A549 (cell line): ENCODE data around the gene HBZ.

Experiments
- CTCF ChIP-seq: fragments of >200 bp; sonication (Bioruptor Twin); formaldehyde crosslinking; IDR thresholded peaks from 3 replicates; pipeline ENCODE4 v1.5.1; 2016
- EP300 ChIP-seq, 2 experiments: fragments of >200 bp; sonication (Bioruptor Twin); formaldehyde crosslinking; IDR thresholded peaks; 2 replicates in 1 of 2; 3 replicates in 1 of 2; pipeline ENCODE4 v1.6.1; 2016 to 2017
- HOXB5 ChIP-seq: fragments of 250-450 bp; sonication (Bioruptor Pico); IDR thresholded peaks from 2 replicates; pipeline ENCODE4 v1.5.0; 2020; ENCODE audit warnings: mild to moderate bottlenecking, moderate library complexity
- RCOR1 ChIP-seq: fragments of 150-350 bp; IDR thresholded peaks from 2 replicates; pipeline ENCODE4 v1.6.1; 2014; ENCODE audit warnings: antibody characterized with exemption, low read length, low read depth
- TF ChIP-seq, protein P1 (sequence below): fragments of 150-350 bp; IDR thresholded peaks from 2 replicates; pipeline ENCODE4 v1.6.1; 2014; ENCODE audit warnings: low read depth, mild to moderate bottlenecking, low read length

- TF ChIP-seq CTCF = no peak
- no peak for TF ChIP-seq RCOR1
- TF ChIP-seq, protein P1, sequence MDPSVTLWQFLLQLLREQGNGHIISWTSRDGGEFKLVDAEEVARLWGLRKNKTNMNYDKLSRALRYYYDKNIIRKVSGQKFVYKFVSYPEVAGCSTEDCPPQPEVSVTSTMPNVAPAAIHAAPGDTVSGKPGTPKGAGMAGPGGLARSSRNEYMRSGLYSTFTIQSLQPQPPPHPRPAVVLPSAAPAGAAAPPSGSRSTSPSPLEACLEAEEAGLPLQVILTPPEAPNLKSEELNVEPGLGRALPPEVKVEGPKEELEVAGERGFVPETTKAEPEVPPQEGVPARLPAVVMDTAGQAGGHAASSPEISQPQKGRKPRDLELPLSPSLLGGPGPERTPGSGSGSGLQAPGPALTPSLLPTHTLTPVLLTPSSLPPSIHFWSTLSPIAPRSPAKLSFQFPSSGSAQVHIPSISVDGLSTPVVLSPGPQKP = no peak
- no peak for TF ChIP-seq HOXB5 (CRISPR knock-in tag)
- TF ChIP-seq EP300 (IDR thresholded peaks at IDR 0.05) = no peak
These were observed 16.0 kb downstream of the HBZ start for GRCh38 chr16:168424-168823.
